NK-92 treated with Interleukin-12 subunit alpha and Interleukin-12 subunit beta, amount 100 ng/mL, for 24 hours (cell line): ENCODE data around the gene DHRSX.

Source experiments
- DNase-seq: peaks from one replicate; lab custom pipeline; 2025; lab: John Stamatoyannopoulos, UW

DHRSX gene

DNA sequence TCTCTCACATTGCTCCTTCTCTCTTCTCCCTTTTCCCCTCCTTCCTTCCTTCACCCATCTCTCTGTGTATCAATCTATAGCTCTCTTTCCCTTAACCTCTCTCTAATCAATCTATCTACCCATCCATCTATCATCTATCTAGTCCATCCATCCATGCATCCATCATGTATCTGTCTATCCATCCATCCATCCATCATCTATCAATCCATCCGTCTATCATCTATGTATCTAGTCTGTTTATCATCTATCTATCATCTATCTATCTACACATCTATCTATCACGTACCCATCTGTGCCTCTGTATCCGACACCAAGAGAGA lies 307.5 kb downstream of the DHRSX start:
- no peak for DNase-seq

DNA sequence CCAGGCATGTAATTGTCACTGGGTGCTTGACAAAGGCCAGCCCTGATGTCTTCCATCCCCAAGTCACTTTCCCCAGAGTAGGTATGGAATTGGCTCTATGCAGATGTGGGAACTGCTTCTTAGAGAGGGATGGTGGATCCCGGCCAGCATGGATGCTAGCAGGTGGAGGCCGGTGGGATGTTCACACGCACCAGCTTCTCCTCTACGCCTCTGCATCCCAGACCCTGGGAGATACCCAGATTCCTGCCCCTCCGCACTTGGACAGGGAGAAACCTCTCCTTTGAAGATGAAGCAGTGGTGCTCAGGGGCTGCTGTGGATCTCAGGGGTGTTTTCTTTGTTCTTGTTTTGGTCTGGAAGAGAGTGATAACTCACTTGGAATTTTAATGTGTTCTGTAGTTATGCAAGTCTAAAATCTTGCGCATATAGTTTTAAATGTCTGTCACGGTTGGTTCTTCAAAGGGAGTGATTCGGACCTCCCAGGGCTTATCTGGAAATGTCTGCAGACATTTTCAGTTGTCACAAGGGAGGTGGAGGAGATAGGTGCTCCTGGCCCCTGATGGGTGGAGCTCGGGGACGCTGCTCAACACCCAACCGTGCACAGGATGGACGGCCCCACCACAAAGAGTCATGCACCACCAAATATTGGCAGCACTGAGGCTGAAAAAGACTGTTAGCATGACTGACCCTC lies 308.0 kb downstream of the DHRSX start:
- DNase-seq: no peak

GRCh38 chrX:2188840-2189239 lies 311.9 kb downstream of the DHRSX start:
- DNase-seq: no peak

- DNase-seq: no peak
These were observed 312.4 kb downstream of the DHRSX start for GRCh38 chrX:2188330-2188792.

- DNase-seq: no peak
These were observed 313.2 kb downstream of the DHRSX start for GRCh38 chrX:2187352-2188115.

DNA sequence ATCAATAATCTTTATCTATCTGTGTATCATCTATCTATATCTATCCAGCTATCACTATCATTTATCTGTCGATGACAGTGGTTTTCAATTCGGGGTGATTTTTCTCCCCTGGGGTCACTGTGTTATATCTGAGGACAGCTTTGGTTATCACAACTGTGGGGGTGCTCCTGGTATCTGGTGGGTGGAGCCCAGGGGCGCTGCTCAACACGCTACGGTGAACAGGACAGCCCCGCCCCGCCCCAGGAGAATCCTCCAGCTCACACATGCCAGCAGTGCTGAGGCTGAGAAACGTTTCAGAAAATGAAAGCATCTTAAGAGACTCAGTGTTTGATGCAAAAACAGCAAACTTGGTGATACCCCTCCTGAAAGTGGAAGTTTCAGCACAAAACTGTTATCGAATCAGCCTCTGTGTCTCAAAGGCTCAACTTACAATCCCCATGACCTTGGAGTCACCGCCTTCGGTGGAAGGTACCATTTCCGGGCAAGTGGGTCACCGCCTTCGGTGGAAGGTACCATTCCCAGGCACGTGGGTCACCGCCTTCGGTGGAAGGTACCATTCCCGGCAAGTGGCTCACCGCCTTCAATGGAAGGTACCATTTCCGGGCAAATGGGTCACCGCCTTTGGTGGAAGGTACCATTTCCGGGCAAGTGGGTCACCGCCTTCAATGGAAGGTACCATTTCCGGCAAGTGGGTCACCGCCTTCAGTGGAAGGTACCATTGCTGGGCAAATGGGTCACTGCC lies 315.3 kb downstream of the DHRSX start:
- DNase-seq: no peak

GRCh38 chrX:2184089-2184488 lies 316.7 kb downstream of the DHRSX start:
- DNase-seq: no peak

DNA sequence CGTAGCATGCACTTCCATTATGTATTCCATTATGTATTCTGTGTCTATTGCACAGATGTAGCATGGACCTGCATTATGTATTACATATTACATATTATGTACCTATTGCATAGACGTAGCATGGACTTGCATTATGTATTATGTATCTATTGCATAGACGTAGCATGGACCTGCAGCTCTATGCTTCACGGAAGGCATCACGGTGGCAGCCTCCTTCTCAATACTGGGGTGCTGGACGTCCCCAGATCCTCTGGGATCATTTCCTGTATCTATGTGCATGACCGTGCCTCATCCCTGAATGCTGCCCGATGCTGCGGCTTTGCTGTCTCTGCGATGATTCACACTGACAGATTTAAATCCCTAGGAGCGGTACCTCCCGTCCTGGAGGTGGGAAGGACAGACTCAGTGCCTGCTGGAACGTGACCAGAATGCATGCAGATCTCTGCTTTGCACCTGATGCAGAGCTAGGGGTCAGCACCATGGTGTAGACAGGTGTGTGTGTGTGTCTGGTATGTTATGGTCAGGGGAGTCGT lies 317.5 kb downstream of the DHRSX start:
- no peak for DNase-seq

- no peak for DNase-seq
These were observed 323.2 kb downstream of the DHRSX start for GRCh38 chrX:2177541-2177940.

- DNase-seq: no peak
These were observed 324.0 kb downstream of the DHRSX start for GRCh38 chrX:2176733-2177132.

DNA sequence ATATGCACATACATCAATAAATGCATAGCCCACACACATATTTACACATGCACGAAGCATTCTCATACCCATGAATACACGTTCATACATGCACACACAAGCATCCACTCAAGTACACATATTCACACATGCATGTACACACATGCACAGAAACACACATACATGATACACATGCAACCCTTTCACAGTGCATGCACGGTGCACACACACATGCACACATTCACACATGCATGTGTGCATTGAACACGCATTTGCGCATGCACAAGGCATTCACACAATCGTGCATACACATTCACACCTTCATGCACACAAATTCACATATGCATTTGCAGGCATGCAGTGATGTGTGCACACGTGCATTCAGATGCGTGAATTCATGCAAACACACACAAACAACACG lies 324.5 kb downstream of the DHRSX start:
- DNase-seq: no peak

- no peak for DNase-seq
These were observed 328.4 kb downstream of the DHRSX start for GRCh38 chrX:2172359-2172758.
